ENCODE results near the gene FCHO2. TPM values are rescaled to one million over a fixed set of nuclear protein-coding genes. Genes with fewer than 3 reads are reported as not detected.

The FCHO2 gene, protein sequence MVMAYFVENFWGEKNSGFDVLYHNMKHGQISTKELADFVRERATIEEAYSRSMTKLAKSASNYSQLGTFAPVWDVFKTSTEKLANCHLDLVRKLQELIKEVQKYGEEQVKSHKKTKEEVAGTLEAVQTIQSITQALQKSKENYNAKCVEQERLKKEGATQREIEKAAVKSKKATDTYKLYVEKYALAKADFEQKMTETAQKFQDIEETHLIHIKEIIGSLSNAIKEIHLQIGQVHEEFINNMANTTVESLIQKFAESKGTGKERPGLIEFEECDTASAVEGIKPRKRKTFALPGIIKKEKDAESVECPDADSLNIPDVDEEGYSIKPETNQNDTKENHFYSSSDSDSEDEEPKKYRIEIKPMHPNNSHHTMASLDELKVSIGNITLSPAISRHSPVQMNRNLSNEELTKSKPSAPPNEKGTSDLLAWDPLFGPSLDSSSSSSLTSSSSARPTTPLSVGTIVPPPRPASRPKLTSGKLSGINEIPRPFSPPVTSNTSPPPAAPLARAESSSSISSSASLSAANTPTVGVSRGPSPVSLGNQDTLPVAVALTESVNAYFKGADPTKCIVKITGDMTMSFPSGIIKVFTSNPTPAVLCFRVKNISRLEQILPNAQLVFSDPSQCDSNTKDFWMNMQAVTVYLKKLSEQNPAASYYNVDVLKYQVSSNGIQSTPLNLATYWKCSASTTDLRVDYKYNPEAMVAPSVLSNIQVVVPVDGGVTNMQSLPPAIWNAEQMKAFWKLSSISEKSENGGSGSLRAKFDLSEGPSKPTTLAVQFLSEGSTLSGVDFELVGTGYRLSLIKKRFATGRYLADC
- 11.6 to 19.1 TPM (median 14.1 TPM) in 5 replicates for total RNA-seq (2022; extraction: Qiagen RNA extraction; ENCODE audit: low read depth)

DNA sequence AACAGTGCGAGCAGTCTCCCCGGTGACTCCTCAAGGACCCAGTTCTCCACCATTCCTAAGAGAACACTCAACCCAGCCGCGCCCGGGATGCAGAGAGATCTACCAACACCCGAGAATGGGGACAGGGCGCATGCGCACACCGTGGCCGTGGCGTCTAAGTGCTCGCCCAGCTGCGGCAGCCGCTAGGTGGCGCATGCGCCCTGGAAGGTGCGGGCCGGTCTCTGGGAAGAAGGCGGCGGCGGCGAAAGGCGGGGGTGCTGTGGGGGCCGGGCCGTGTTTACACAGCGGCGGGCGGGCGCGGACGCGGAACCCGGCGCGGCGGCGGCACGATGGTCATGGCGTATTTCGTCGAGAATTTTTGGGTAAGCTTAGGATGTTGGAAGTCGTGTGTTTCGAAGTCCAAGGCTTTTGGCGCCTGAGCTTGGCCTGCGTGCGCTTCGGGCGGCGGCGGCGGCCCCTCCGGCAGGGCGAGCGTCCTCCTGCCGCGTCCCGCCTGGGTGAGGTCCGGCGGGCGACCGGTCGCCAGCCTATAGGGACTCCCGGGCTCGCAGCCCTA is at the start of gene FCHO2:
FCHO2 (plus strand) TSS at position 274 of the 556 bp plus-strand sequence; CDS start at position 330, 56 bp downstream.

DNA sequence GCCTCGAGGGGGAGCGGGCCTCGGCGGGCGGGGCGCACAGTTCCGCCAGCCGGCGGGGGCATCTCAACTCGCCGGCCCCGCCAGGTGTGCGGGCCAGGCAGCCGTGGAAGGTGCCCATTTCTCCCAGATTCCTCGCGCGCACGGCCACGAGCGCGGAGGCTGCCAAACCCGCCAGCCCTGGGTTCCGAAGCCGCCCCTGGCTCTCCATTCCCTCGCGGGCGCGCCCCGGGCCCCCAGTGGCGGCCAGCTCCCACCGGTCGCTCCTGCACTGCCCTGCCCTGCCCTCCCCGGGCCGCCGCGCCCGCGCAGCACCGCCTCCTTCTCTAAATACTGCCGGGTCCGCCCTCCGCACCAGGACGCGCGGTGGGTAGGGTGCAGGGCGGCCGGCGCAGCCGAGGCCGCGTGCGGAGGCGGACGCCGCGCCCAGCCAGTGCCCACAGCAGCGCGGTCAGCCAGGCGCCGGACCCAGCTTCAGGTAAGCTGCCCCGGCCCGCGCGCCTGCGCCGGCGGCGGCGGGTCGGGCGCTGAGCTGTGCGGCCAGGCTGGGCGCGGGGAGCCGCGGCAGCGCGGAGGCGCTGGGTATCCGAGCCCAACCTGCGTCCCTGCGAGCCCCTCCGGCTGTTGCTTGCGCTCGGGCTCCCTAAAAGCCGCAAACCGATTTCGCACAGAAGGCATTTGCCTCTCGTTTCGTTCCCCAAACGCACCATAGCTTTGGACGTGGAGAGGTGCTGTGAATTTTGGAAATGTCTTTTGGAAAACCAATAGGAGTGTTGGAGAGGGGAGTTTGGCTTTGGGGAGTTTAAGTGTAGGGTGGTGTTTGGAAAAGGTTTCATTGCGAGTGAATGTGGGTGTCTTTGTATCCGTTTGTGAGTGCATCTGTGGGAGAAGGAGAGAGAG is 164.6 kb downstream of the FCHO2 start, which contains the start of gene TMEM171:
TMEM171 (plus strand) TSS at position 354 of the 897 bp plus-strand sequence. CDS start 2,799 bp downstream, outside the sequence.

Other genes starting within 250 kb of the FCHO2 start
- 120 to 152 TPM (median 129 TPM) in 5 replicates for gene TNPO1, start 139.4 kb upstream of the FCHO2 start, total RNA-seq (2022; extraction: Qiagen RNA extraction; ENCODE audit: low read depth)
- gene TMEM171, start 164.5 kb downstream of the FCHO2 start, total RNA-seq (2022; extraction: Qiagen RNA extraction; ENCODE audit: low read depth): 4.8 to 7.4 TPM (median 6.3 TPM) in 5 replicates
- gene TMEM174, start 217.2 kb downstream of the FCHO2 start, total RNA-seq (2022; extraction: Qiagen RNA extraction; ENCODE audit: low read depth): not detected in 5 replicates